ENCODE results near the gene CYP1B1. TPM values are rescaled to one million over a fixed set of nuclear protein-coding genes. Genes with fewer than 3 reads are reported as not detected.
"Not testable (repeated sequence)": the region's sequence is repeated elsewhere in the genome, so short reads cannot be mapped to it uniquely, and the experiment has no call there.

Gene CYP1B1
- total RNA-seq, 1 donor from 2014 or later = 69.4 TPM

- DNase-seq (no peak), ATAC-seq (peak; percentile 38)
- Histone ChIP-seq H3K36me3 (no peaks in the 10 kb centered on the region), H3K27me3 (no peaks in the 10 kb centered on the region), H3K4me3 (no peak overlapping the region), H3K4me1 (peaks cover 53% of the 10 kb centered on the region), H3K27ac (peak overlapping the region; percentile 61), H3K9me3 (no peaks in the 10 kb centered on the region)
- intact Hi-C loops (cut with DNase I) = no loop called here
- TF ChIP-seq CTCF (IDR thresholded peaks at IDR 0.05) = no peak
Observed at GRCh38 chr2:38113051-38113450, 37.1 kb upstream of the CYP1B1 start.

- H3K27me3 ChIP-seq; H3K27ac ChIP-seq; H3K36me3 ChIP-seq; intact Hi-C loops (cut with DNase I); DNase-seq; H3K4me3 ChIP-seq; H3K9me3 ChIP-seq; ATAC-seq: not testable (repeated sequence)
- peaks cover 61% of the 10 kb centered on the region for H3K4me1 ChIP-seq
Observed at GRCh38 chr2:38111350-38111749, 35.4 kb upstream of the CYP1B1 start.

GRCh38 chr2:38109732-38110181 is 33.8 kb upstream of the CYP1B1 start:
- Histone ChIP-seq H3K36me3 (no peaks in the 10 kb centered on the region), H3K4me1 (peaks cover 54% of the 10 kb centered on the region), H3K4me3 (no peak overlapping the region), H3K27ac (peak overlapping the region; percentile 76), H3K9me3 (no peaks in the 10 kb centered on the region), H3K27me3 (no peaks in the 10 kb centered on the region)
- no peak for DNase-seq
- ATAC-seq = peak; percentile 47
- intact Hi-C loops (cut with DNase I) = no loop called here
- TF ChIP-seq CTCF (IDR thresholded peaks at IDR 0.05) = no peak

GRCh38 chr2:38108907-38109731 is 33.2 kb upstream of the CYP1B1 start:
- intact Hi-C loops (cut with DNase I) = no loop called here
- no peak for TF ChIP-seq CTCF (IDR thresholded peaks at IDR 0.05)
- peaks cover 48% of the 10 kb centered on the region for H3K4me1 ChIP-seq
- ATAC-seq = no peak
- H3K27me3 ChIP-seq = no peaks in the 10 kb centered on the region
- no peaks in the 10 kb centered on the region for H3K36me3 ChIP-seq
- no peak overlapping the region for H3K4me3 ChIP-seq
- DNase-seq = no peak
- H3K9me3 ChIP-seq = no peaks in the 10 kb centered on the region
- peak overlapping the region; percentile 76 for H3K27ac ChIP-seq

- no peak for ATAC-seq
- intact Hi-C loops (cut with DNase I) = no loop called here
Observed at GRCh38 chr2:38107738-38108410, 31.9 kb upstream of the CYP1B1 start.

More at GRCh38 chr2:38107738-38108410, 31.9 kb upstream of the CYP1B1 start:
- TF ChIP-seq CTCF (IDR thresholded peaks at IDR 0.05) = no peak
- no peaks in the 10 kb centered on the region for H3K9me3 ChIP-seq
- H3K36me3 ChIP-seq = no peaks in the 10 kb centered on the region
- peaks cover 36% of the 10 kb centered on the region for H3K4me1 ChIP-seq
- no peaks in the 10 kb centered on the region for H3K27me3 ChIP-seq
- DNase-seq = no peak
- no peak overlapping the region for H3K4me3 ChIP-seq
- no peak overlapping the region for H3K27ac ChIP-seq

All from upper lobe of right lung (tissue), 1 donor.